Prostate gland (tissue), 2 donors: ENCODE measurements around the gene FUT2.

Source experiments
- POLR2A ChIP-seq: fragments of 450-650 bp; IDR thresholded peaks from one replicate; pipeline ENCODE4 v1.6.1; 2016; ENCODE audit warnings: antibody characterized with exemption, mild to moderate bottlenecking
- POLR2AphosphoS5 ChIP-seq: sonication (generic); formaldehyde crosslinking; IDR thresholded peaks from one replicate; pipeline ENCODE4 v1.6.1; 2017; ENCODE audit warnings: antibody characterized with exemption
- TF ChIP-seq, protein P1 (sequence below), 4 experiments: fragments of 200-600 bp in 2 of 4; fragments of 450-650 bp in 2 of 4; sonication (generic) in 2 of 4; IDR thresholded peaks; 1 replicate in 3 of 4; 2 replicates in 1 of 4; pipeline ENCODE4 v1.5.1; 2016 to 2019; ENCODE audit warnings: antibody characterized with exemption in 4 of 4, mild to moderate bottlenecking in 2 of 4, moderate library complexity in 2 of 4

GRCh38 chr19:48722196-48722708 lies 26.5 kb downstream of the FUT2 start:
- TF ChIP-seq, protein P1, sequence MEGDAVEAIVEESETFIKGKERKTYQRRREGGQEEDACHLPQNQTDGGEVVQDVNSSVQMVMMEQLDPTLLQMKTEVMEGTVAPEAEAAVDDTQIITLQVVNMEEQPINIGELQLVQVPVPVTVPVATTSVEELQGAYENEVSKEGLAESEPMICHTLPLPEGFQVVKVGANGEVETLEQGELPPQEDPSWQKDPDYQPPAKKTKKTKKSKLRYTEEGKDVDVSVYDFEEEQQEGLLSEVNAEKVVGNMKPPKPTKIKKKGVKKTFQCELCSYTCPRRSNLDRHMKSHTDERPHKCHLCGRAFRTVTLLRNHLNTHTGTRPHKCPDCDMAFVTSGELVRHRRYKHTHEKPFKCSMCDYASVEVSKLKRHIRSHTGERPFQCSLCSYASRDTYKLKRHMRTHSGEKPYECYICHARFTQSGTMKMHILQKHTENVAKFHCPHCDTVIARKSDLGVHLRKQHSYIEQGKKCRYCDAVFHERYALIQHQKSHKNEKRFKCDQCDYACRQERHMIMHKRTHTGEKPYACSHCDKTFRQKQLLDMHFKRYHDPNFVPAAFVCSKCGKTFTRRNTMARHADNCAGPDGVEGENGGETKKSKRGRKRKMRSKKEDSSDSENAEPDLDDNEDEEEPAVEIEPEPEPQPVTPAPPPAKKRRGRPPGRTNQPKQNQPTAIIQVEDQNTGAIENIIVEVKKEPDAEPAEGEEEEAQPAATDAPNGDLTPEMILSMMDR (IDR thresholded peaks at IDR 0.05) = no peak
- TF ChIP-seq POLR2AphosphoS5 = no peak
- no peak for TF ChIP-seq POLR2A
